OCI-LY7 (cell line): ENCODE data around the gene CYP2B6.

Experiments
- CTCF ChIP-seq: fragments of 200-600 bp; sonication (generic); conservative IDR thresholded peaks from 2 replicates; pipeline ENCODE4 v1.5.1; 2014; ENCODE audit warnings: mild to moderate bottlenecking, antibody characterized with exemption, low read length, moderate library complexity, mixed read lengths
- EZH2phosphoT487 ChIP-seq: fragments of 200-600 bp; sonication (generic); IDR thresholded peaks from 2 replicates; pipeline ENCODE4 v1.6.1; 2018; ENCODE audit warnings: low read depth, borderline replicate concordance, mild to moderate bottlenecking, mixed run types, antibody characterized with exemption, low read length, moderate library complexity, mixed read lengths

- no peak for TF ChIP-seq CTCF
- no peak for TF ChIP-seq EZH2phosphoT487
Measured at GRCh38 chr19:40960062-40960685, 30.9 kb upstream of the CYP2B6 start.
